RKO (cell line): Measurements from ENCODE around the gene GALK2.

Experiments used
- DNase-seq: peaks from one replicate; pipeline ENCODE4 v3.0.0-alpha.2; 2016; ENCODE audit warnings: low spot score

Gene GALK2

GRCh38 chr15:49282366-49282765 is 112.3 kb downstream of the GALK2 start:
- no peak for DNase-seq

DNA sequence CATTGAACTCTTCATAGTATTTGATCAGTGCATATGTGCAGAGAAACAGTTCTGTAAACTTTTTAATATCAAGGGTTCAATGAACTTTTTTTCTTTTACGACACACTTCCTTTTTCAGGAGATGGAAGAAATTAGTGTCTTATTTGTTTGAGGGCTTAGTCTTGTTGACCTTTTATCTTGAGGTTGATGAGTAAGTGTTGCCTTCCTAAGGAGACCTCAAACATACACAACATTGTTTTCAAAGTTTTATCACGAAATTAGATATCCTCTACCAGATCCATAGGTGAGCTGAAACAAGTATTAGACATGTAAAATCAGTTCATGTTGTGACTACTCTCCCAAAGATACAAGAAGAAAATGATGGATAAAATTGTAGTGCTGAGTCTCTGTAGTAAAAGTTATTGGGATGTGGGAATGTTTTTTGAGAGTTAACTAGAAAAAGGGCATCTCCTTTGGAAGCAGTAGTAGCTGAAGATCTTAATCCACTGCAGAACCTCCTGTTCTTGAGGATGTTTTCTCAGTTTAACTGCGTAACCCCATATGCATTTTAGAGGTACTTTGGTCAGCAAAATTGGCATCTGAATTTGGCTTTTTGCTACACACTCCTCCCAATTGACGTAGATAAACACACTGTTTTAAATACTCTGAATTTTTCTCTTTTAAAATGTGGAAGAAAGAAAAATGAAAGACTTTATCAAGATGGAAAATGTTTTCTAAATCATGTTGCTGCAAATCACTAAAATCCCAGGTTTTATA is 116.8 kb downstream of the GALK2 start:
- DNase-seq = no peak

DNA sequence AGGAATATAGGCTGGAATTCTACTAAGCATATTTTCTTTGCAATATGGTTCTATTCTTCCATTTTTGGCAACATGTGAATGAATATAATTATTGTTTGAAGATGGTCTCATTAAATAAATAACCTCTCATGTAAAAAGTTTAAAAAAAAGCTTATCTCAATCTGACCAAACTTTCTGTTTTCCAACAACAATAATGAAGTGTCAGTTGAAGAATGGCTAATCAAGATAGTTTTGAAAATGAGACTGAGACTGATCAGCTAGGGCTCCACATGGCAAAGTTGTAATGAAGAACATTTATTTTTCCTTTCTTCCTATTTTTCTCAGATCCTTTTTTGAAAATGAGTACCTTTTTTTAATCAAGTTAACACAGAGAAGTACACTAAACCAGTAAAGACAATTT is 117.4 kb downstream of the GALK2 start:
- DNase-seq = no peak

GRCh38 chr15:49288391-49288790 is 118.3 kb downstream of the GALK2 start:
- DNase-seq = no peak

DNA sequence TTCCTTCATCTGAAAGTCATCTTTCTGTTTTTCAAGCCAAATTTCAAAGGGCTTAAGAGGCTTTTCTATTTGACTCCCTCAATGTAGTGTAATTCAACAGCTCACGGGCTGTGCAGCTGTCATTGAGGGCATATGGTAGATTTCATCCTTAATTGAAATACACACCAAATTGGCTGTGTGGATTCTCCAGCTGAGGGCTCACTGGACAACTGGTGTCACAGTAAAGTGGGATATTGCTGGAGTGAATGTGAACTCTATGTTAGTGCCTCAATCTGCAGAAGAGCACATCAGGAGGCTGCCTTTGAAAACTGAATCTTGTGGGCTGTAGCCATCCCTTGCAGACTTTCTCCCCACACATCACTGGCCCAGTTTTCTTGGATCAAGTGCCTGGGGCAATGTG is 120.1 kb downstream of the GALK2 start:
- DNase-seq = no peak

- no peak for DNase-seq
These were observed 123.9 kb downstream of the GALK2 start for GRCh38 chr15:49293941-49294340.

DNA sequence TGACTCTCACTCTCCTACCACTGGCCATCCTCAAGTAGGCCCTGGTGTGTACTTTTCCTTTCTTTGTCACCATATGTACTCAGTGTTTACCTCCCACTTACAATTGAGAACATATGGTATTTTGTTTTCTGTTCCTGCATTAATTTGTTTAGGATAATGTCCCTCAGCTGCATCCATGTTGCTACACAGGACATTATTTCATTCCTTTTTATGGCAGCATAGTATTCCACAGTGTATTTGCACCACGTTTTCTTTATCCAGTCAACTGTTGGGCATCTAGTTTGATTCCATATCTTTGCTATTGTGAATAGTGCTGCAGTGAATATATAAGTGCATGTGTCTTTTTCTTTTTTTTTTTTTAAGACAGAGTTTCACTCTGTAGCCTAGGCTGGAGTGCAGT is 126.2 kb downstream of the GALK2 start:
- no peak for DNase-seq

DNA sequence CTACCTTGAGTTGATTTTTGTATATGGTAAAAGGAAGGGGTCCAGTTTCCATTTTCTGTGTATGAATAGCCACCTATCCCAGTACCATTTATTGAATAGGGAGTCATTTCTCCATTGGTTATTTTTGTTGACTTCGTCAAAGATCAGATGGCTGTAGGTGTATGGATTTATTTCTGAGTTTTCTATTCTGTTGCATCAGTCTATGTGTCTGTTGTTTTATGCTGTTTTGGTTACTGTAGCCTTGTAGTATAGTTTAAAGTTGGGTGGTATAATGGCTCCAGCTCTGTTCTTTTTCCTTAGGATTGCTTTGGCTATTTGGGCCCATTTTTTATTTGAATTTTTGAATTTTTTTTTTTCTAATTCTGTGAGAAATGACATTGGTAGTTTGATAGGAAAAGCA is 127.5 kb downstream of the GALK2 start:
- no peak for DNase-seq

- DNase-seq = no peak
These were observed 130.8 kb downstream of the GALK2 start for GRCh38 chr15:49300856-49301255.

DNA sequence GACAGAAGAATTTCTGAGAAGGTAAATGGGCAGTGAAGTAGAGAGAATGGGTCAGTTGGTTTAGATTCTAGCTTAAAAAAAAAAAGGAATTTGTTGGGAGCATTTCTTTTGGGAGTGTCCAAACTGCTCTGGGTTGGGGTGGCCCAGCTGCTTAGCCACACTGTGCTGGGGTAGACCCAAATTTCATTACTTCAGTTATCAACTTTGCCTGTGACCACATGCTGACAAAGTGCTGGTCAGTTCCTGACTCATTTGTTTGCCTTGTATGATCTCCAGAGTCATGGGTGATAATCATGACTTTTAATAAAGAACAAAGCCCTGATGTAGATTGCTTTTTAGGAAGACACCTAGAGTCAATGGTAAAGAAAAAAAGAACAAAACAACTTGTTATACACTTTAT is 131.5 kb downstream of the GALK2 start:
- peak; percentile 14 for DNase-seq

- DNase-seq = no peak
These were observed 133.0 kb downstream of the GALK2 start for GRCh38 chr15:49303003-49303402.

- no peak for DNase-seq
These were observed 136.5 kb downstream of the GALK2 start for GRCh38 chr15:49306551-49306950.

- no peak for DNase-seq
These were observed 138.6 kb downstream of the GALK2 start for GRCh38 chr15:49308686-49309085.

DNA sequence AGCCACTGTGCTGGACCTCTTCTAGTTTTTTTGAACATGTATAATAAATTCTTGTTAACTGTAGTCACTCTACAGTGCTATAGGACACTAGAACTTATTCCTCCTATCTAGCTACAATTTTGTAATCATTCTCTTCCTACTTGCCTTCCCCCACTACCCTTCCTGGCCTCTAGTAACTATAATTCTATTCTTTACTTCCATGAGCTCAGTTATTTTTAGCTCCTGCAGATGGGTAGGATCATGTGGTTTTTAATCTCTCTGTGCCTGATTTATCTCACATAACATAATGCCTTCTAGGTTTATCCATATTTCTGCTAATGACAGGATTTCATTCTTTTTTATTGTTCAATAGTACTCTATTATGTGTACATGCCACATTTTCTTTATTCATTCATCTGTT is 139.8 kb downstream of the GALK2 start:
- DNase-seq = no peak

DNA sequence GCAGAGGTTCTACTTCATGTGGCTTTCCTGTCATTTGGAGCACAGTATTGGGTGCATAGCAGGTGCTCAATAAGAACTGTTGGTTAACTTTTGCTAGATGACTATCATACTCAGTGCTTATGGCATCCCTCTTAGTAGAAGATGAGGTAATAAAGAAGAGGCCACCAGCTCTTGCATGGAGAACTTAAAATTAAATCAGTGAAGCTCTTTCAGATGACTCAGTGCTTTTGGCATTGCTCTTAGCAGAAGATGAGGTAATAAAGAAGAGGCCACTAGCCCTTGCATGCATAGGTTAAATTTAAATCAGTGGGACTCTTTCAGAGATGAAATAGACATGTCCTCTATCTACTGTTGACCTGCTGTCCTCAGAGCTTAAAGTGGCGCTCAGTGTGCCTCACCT is 143.6 kb downstream of the GALK2 start:
- DNase-seq = peak; percentile 57

GRCh38 chr15:49314716-49315115 is 144.7 kb downstream of the GALK2 start:
- DNase-seq = no peak

GRCh38 chr15:49315391-49315823 is 145.4 kb downstream of the GALK2 start:
- no peak for DNase-seq

- DNase-seq = no peak
These were observed 150.3 kb downstream of the GALK2 start for GRCh38 chr15:49320351-49320750.

DNA sequence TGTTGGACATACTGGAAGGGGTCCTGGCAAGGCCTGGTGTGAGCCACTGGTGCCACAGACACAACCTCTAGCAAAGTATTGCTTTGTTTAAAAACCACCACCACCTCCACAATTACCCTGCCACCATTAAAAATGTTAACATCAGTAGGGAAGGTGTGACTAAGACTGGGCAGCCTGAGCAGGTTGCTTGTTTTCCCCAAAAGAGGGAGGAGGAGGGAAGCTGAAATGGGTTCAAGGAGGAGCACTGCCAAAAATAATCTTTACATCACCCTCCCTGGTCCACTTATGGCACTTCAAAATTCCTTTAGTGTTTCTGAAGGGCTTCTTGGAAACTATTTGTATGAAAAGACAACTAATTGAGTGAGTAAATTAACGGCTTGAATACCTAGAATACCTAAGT is 153.2 kb downstream of the GALK2 start:
- no peak for DNase-seq

- no peak for DNase-seq
These were observed 157.9 kb downstream of the GALK2 start for GRCh38 chr15:49327927-49328326.

GRCh38 chr15:49328941-49329340 is 158.9 kb downstream of the GALK2 start:
- DNase-seq = no peak

DNA sequence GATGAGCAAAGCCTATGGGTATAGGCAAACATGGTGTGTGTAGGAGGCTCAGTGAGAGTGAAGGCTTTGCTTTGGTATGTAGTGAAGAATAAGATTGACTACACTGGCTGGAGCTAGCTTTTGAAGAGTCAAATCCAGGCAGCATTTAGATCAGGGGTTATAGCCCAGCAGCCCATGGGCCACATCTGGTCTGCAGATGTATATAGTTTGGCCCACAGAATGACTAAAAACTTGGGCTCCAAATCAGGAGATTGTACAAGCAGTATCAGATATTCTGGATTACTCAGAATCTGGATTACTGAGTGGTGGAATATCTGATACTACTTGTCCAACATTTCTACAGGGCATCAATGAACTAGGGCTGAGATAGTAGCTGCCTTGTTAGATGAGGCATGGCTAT is 160.1 kb downstream of the GALK2 start:
- no peak for DNase-seq

- no peak for DNase-seq
These were observed 161.4 kb downstream of the GALK2 start for GRCh38 chr15:49331442-49331841.

DNA sequence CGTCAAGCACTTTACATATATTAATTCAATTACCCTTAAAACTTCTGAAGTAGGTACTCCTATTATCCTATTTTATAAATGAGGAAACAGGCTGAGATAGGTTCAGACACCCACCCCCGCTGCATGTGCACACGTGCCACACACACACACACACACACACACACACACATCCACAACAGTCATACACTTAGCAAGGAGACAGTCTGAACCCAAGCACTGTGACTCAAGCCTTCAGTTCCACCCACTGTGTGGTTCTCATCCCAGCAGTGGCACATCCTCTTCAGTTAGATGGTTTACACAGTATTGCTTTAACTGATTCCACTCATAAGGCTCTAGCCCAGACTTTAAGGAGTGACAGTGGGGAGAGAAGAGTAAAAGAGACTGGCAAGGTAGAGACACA is 161.9 kb downstream of the GALK2 start:
- peak; percentile 26 for DNase-seq
